ENCODE results near the gene SLC18B1.

GRCh38 chr6:132816660-132817059 is 18.2 kb upstream of the SLC18B1 start:
- TF ChIP-seq YY1 (IDR thresholded peaks at IDR 0.05; ENCODE audit: insufficient read depth, insufficient read length): no peak
- no peak for TF ChIP-seq SUZ12 (IDR thresholded peaks at IDR 0.05; ENCODE audit: extremely low read depth, insufficient read depth, insufficient read length)

Measured in NT2/D1 (cell line).